ENCODE results near the gene MMD2.
"Not testable (repeated sequence)": the region's sequence is repeated elsewhere in the genome, so short reads cannot be mapped to it uniquely, and the experiment has no call there.

Gene MMD2

GRCh38 chr7:4958477-4959301 is at the start of gene MMD2:
TSS of gene MMD2 (minus strand) at chr7:4959187. CDS start at chr7:4959017, 170 bp downstream.
- DNase-seq = peak; percentile 57

- no peak for DNase-seq
Observed at GRCh38 chr7:5005066-5005465, 46.1 kb upstream of the MMD2 start.

- DNase-seq = no peak
Observed at GRCh38 chr7:5001911-5002310, 42.9 kb upstream of the MMD2 start.

- no peak for DNase-seq
Observed at GRCh38 chr7:5001003-5001402, 42.0 kb upstream of the MMD2 start.

GRCh38 chr7:4999369-4999950 is 40.5 kb upstream of the MMD2 start:
- no peak for DNase-seq

- no peak for DNase-seq
Observed at GRCh38 chr7:4998910-4999309, 39.9 kb upstream of the MMD2 start.

- DNase-seq = no peak
Observed at GRCh38 chr7:4998244-4998643, 39.3 kb upstream of the MMD2 start.

- no peak for DNase-seq
Observed at GRCh38 chr7:4996696-4997222, 37.8 kb upstream of the MMD2 start.

- no peak for DNase-seq
Observed at GRCh38 chr7:4995429-4995969, 36.5 kb upstream of the MMD2 start.

- DNase-seq = no peak
Observed at GRCh38 chr7:4993471-4993870, 34.5 kb upstream of the MMD2 start.

- not testable (repeated sequence) for DNase-seq
Observed at GRCh38 chr7:4982741-4983140, 23.8 kb upstream of the MMD2 start.

GRCh38 chr7:4981295-4981890 is 22.4 kb upstream of the MMD2 start:
- not testable (repeated sequence) for DNase-seq

- not testable (repeated sequence) for DNase-seq
Observed at GRCh38 chr7:4975626-4976025, 16.6 kb upstream of the MMD2 start.

GRCh38 chr7:4973728-4974198 is 14.8 kb upstream of the MMD2 start:
- peak; percentile 92 for DNase-seq

- not testable (repeated sequence) for DNase-seq
Observed at GRCh38 chr7:4972446-4972845, 13.5 kb upstream of the MMD2 start.

GRCh38 chr7:4965295-4966022 is 6.5 kb upstream of the MMD2 start:
- DNase-seq = no peak

GRCh38 chr7:4964506-4964905 is 5.5 kb upstream of the MMD2 start:
- no peak for DNase-seq

GRCh38 chr7:4962872-4963775 is 4.1 kb upstream of the MMD2 start:
- DNase-seq = peak; percentile 56

- no peak for DNase-seq
Observed at GRCh38 chr7:4960363-4960762, 1.4 kb upstream of the MMD2 start.

- no peak for DNase-seq
Observed at GRCh38 chr7:4959893-4960292, 906 bp upstream of the MMD2 start.

- DNase-seq = no peak
Observed at GRCh38 chr7:4959306-4959705, 319 bp upstream of the MMD2 start.
